ENCODE data around the gene DLGAP3. TPM values are rescaled to one million over a fixed set of nuclear protein-coding genes. Genes with fewer than 3 reads are reported as not detected.

DLGAP3 gene
- total RNA-seq, 1 donor from 2014 or later, result 44.8 TPM

DNA sequence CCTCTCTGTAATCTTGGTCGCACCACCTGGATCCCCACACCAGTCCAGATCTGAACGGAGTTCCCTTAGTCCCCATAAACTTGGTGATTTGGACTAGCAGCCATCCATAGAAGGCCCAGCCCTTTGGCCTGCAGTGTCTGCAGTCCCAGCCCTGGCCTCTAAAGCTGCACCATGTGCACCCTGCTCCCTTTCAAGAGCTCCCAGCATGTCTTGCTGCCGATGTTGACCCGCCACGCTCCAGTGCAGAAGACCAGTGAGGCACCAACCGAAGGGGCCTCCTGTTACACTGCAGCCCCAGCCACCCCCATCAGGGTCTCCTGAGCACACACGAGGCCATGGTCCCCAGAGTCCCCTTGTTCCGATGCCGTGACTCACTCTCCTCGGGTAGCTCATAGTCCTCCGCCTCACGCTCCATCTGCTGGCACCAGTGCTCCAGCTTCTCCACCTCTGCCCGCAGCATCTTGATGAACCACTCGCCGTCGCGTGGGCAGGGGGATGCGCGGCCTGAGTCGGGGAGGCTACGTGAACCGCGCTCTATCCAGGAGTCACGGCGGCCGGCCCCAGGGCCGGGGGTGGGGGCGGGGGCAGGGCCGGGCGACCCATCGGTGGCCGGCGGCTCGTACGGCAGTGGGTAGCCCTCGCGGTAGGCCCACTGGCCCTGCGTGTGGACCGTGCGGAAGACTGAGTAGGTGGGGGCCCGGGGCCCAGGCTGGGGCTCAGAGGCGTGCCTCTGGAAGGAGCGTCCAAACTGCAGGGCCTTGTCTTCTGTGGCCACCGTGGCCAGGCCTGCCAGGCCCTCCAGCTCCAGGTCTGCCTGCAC is 61.0 kb downstream of the DLGAP3 start:
- DNase-seq, result no peak
- no peak for TF ChIP-seq CTCF (IDR thresholded peaks at IDR 0.05; ENCODE audit: partially characterized antibody, unreplicated experiment)
- H3K4me3 Mint-ChIP-seq (ENCODE audit: unreplicated experiment), result no peak overlapping the region
- H3K27ac Mint-ChIP-seq (ENCODE audit: unreplicated experiment), result no peak overlapping the region
- H3K36me3 Mint-ChIP-seq (ENCODE audit: unreplicated experiment), result peaks cover 8% of the 10 kb centered on the region
- H3K9me3 Mint-ChIP-seq (ENCODE audit: unreplicated experiment), result peaks cover 6% of the 10 kb centered on the region
- peaks cover 18% of the 10 kb centered on the region for H3K4me1 Mint-ChIP-seq (ENCODE audit: low read depth, unreplicated experiment)
- H3K27me3 Mint-ChIP-seq (ENCODE audit: unreplicated experiment), result peaks cover 12% of the 10 kb centered on the region

GRCh38 chr1:34867415-34867814 is 62.0 kb downstream of the DLGAP3 start:
- Mint-ChIP-seq H3K27ac (ENCODE audit: unreplicated experiment) (no peak overlapping the region), H3K36me3 (ENCODE audit: unreplicated experiment) (peaks cover 8% of the 10 kb centered on the region), H3K27me3 (ENCODE audit: unreplicated experiment) (peaks cover 12% of the 10 kb centered on the region), H3K4me1 (ENCODE audit: low read depth, unreplicated experiment) (peaks cover 18% of the 10 kb centered on the region), H3K9me3 (ENCODE audit: unreplicated experiment) (peaks cover 6% of the 10 kb centered on the region), H3K4me3 (ENCODE audit: unreplicated experiment) (no peak overlapping the region)
- TF ChIP-seq CTCF (IDR thresholded peaks at IDR 0.05; ENCODE audit: partially characterized antibody, unreplicated experiment), result no peak
- no peak for DNase-seq

DNA sequence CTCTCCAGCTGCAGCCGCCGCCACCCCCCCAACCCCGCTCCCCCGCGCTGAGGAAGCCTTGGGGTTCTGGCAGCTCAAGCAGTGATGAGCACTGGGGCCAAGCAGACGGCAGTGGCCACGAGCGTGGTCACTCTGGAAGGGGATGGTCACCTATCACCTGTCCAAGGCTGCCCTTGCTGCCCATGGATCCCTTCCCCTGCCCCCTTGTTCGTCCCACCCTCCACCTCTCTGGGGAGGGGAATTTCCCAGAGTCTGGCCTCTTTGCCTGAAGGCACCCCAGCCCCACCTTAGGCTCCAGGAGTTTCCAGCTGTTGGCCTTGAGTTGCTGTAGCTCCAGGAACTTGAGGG is 62.7 kb downstream of the DLGAP3 start:
- peaks cover 15% of the 10 kb centered on the region for H3K4me1 Mint-ChIP-seq (ENCODE audit: low read depth, unreplicated experiment)
- H3K36me3 Mint-ChIP-seq (ENCODE audit: unreplicated experiment), result peaks cover 8% of the 10 kb centered on the region
- no peak overlapping the region for H3K4me3 Mint-ChIP-seq (ENCODE audit: unreplicated experiment)
- H3K27me3 Mint-ChIP-seq (ENCODE audit: unreplicated experiment), result peaks cover 12% of the 10 kb centered on the region
- H3K27ac Mint-ChIP-seq (ENCODE audit: unreplicated experiment), result no peak overlapping the region
- no peak for DNase-seq
- peaks cover 8% of the 10 kb centered on the region for H3K9me3 Mint-ChIP-seq (ENCODE audit: unreplicated experiment)
- no peak for TF ChIP-seq CTCF (IDR thresholded peaks at IDR 0.05; ENCODE audit: partially characterized antibody, unreplicated experiment)

- Mint-ChIP-seq H3K4me3 (ENCODE audit: unreplicated experiment) (peak overlapping the region; percentile 55), H3K4me1 (ENCODE audit: low read depth, unreplicated experiment) (peaks cover 9% of the 10 kb centered on the region), H3K36me3 (ENCODE audit: unreplicated experiment) (peaks cover 8% of the 10 kb centered on the region), H3K27me3 (ENCODE audit: unreplicated experiment) (peaks cover 13% of the 10 kb centered on the region), H3K27ac (ENCODE audit: unreplicated experiment) (no peak overlapping the region), H3K9me3 (ENCODE audit: unreplicated experiment) (peaks cover 8% of the 10 kb centered on the region)
- peak; percentile 100 for TF ChIP-seq CTCF (IDR thresholded peaks at IDR 0.05; ENCODE audit: partially characterized antibody, unreplicated experiment)
- peak; percentile 91 for DNase-seq
Measured at GRCh38 chr1:34865981-34866761, 63.3 kb downstream of the DLGAP3 start.

DNA sequence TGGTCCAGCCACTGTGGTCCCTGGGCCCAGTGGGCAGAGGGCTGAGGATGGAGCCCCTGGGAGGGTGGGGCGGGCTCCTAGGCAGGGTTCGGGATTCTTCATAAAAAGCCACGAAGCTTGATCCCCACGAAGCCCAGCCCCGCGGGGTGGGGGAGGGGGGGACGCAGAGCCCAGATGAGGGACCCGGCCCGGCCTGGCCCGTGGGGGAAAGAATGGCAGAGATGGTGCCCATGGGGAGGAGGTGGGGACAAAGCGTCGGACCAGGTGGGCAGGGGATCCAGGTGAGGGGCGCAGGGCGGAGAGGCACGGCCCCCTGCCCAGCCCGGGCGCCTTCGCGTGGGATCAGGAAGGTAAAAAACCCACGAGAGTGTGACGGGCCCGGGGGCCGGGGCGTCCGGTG is 63.9 kb downstream of the DLGAP3 start:
- H3K27me3 Mint-ChIP-seq (ENCODE audit: unreplicated experiment), result peaks cover 10% of the 10 kb centered on the region
- no peak overlapping the region for H3K27ac Mint-ChIP-seq (ENCODE audit: unreplicated experiment)
- peaks cover 8% of the 10 kb centered on the region for H3K9me3 Mint-ChIP-seq (ENCODE audit: unreplicated experiment)
- no peak overlapping the region for H3K4me3 Mint-ChIP-seq (ENCODE audit: unreplicated experiment)
- no peak for TF ChIP-seq CTCF (IDR thresholded peaks at IDR 0.05; ENCODE audit: partially characterized antibody, unreplicated experiment)
- no peak for DNase-seq
- H3K4me1 Mint-ChIP-seq (ENCODE audit: low read depth, unreplicated experiment), result peaks cover 5% of the 10 kb centered on the region
- peaks cover 8% of the 10 kb centered on the region for H3K36me3 Mint-ChIP-seq (ENCODE audit: unreplicated experiment)
